Trophoblast cell (in vitro differentiated cells and primary cell): ENCODE measurements around the gene ASTN1.

Experiments used
- DNase-seq, 2 donors: peaks; one replicate each; pipeline ENCODE4 v3.0.0-alpha.2; 2016
- H2AFZ ChIP-seq: 2 replicates; pipeline ENCODE4 v1.6.1; 2013; ENCODE audit warnings: low read length, moderate library complexity, mild to moderate bottlenecking; ENCODE audit not compliant: insufficient read depth, poor library complexity
- H2AK5ac ChIP-seq: 2 replicates; pipeline ENCODE4 v1.6.1; 2013; ENCODE audit warnings: mild to moderate bottlenecking, low read length
- H2BK120ac ChIP-seq: 2 replicates; pipeline ENCODE4 v1.6.1; 2013; ENCODE audit warnings: low read length, mild to moderate bottlenecking, moderate library complexity; ENCODE audit not compliant: insufficient read depth, poor library complexity
- H2BK12ac ChIP-seq: 2 replicates; pipeline ENCODE4 v1.6.1; 2013; ENCODE audit warnings: mild to moderate bottlenecking, low read length, moderate library complexity
- H2BK5ac ChIP-seq: 2 replicates; pipeline ENCODE4 v1.6.1; 2013; ENCODE audit warnings: low read length, low read depth, moderate library complexity, mild to moderate bottlenecking; ENCODE audit not compliant: poor library complexity
- H3K14ac ChIP-seq: 2 replicates; pipeline ENCODE4 v1.6.1; 2013; ENCODE audit warnings: mild to moderate bottlenecking, low read length
- H3K18ac ChIP-seq: 2 replicates; pipeline ENCODE4 v1.6.1; 2013; ENCODE audit warnings: mild to moderate bottlenecking, low read length
- H3K23ac ChIP-seq: 2 replicates; pipeline ENCODE4 v1.6.1; 2013; ENCODE audit warnings: low read length
- H3K27ac ChIP-seq: 2 replicates; pipeline ENCODE4 v1.5.1; 2013; ENCODE audit warnings: low read depth, mild to moderate bottlenecking, inconsistent platforms, low read length, moderate library complexity
- H3K27me3 ChIP-seq: 2 replicates; pipeline ENCODE4 v1.6.1; 2013; ENCODE audit warnings: inconsistent platforms, mild to moderate bottlenecking, low read length, moderate library complexity; ENCODE audit not compliant: insufficient read depth
- H3K36me3 ChIP-seq, 2 experiments: 1 replicate in 1 of 2; 2 replicates in 1 of 2; pipeline ENCODE4 v1.6.1; 2013; ENCODE audit warnings: low read length in 2 of 2, mild to moderate bottlenecking in 2 of 2, moderate library complexity in 1 of 2; ENCODE audit not compliant: insufficient read depth in 2 of 2, control insufficient read depth in 1 of 2
- H3K4ac ChIP-seq: 2 replicates; pipeline ENCODE4 v1.6.1; 2013; ENCODE audit warnings: low read depth, mild to moderate bottlenecking, low read length, moderate library complexity
- H3K4me1 ChIP-seq, 2 experiments: 1 replicate in 1 of 2; 2 replicates in 1 of 2; pipeline ENCODE4 v1.6.1; 2013; ENCODE audit warnings: low read length in 2 of 2, mild to moderate bottlenecking in 2 of 2, moderate library complexity in 1 of 2; ENCODE audit not compliant: insufficient read depth in 2 of 2, control insufficient read depth in 1 of 2
- H3K4me2 ChIP-seq: 2 replicates; pipeline ENCODE4 v1.6.1; 2013; ENCODE audit warnings: inconsistent platforms, mild to moderate bottlenecking, low read length, moderate library complexity
- H3K4me3 ChIP-seq: 2 replicates; pipeline ENCODE4 v1.5.1; 2013; ENCODE audit warnings: mild to moderate bottlenecking, low read depth, low read length, inconsistent platforms
- H3K79me1 ChIP-seq: one replicate; pipeline ENCODE4 v1.6.1; 2013; ENCODE audit warnings: low read length
- H3K79me2 ChIP-seq: 2 replicates; pipeline ENCODE4 v1.6.1; 2013; ENCODE audit warnings: low read length, mild to moderate bottlenecking; ENCODE audit not compliant: control insufficient read depth, insufficient read depth, poor library complexity
- H3K9ac ChIP-seq: 2 replicates; pipeline ENCODE4 v1.6.1; 2013; ENCODE audit warnings: mild to moderate bottlenecking, low read length
- H3K9me3 ChIP-seq: 2 replicates; pipeline ENCODE4 v1.6.1; 2013; ENCODE audit warnings: low read depth, mild to moderate bottlenecking, control low read depth, inconsistent platforms, low read length; ENCODE audit not compliant: insufficient read depth
- H4K12ac ChIP-seq: 2 replicates; pipeline ENCODE4 v1.6.1; 2013; ENCODE audit warnings: low read depth, mild to moderate bottlenecking, low read length, moderate library complexity
- H4K8ac ChIP-seq: 2 replicates; pipeline ENCODE4 v1.6.1; 2013; ENCODE audit warnings: low read depth, mild to moderate bottlenecking, low read length, moderate library complexity
- H4K91ac ChIP-seq: one replicate; pipeline ENCODE4 v1.6.1; 2013; ENCODE audit warnings: low read depth, mild to moderate bottlenecking, low read length, moderate library complexity
- WGBS: extraction: QIAGEN DNeasy Blood & Tissue Kit; methylation state at CpG from one replicate; pipeline ENCODE4 v1.1.7; 2013; ENCODE audit warnings: missing lambda C conversion rate; ENCODE audit not compliant: insufficient read length, insufficient coverage; ENCODE audit errors: extremely low coverage; 5-methylcytosine and 5-hydroxymethylcytosine counted together

The ASTN1 gene

DNA sequence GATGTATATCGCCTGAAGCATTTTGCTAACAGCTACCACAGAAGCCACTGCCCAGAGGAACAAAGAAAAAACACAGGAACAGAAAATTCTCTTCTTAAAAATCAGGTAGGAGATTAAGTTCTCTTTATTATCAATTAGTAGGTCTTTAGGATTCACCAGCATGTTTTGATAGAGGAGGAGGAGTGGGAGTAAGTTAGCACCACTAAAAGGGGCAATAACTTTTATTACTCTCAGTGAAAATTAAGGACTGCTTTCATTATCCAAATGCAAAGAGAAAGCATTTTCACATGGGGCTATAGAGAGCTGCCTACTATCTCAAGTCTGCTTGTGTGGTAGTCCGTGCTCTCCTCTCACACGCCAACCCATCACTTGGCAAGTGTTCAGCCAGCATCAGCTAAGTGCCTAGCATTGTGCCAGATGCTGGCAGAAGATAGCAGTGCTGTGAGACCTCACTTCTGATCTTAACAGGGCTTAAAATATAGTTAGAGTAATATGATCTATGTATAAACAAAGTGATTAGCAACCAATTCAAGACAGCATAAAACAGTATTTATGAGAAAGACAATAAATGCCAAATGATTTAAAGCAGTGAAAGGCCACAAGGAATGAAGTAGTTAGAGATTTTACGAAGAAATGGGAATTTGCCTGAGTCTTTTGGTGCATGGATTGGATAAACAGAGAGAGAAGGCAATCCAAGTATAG, 39.8 kb downstream of the ASTN1 start:
- Histone ChIP-seq H2BK12ac (no peak overlapping the region), H3K18ac (no peak overlapping the region), H4K91ac (no peak overlapping the region), H3K23ac (no peak overlapping the region), H3K4ac (no peak overlapping the region), H3K36me3 (no peaks in the 10 kb centered on the region), H3K27ac (no peak overlapping the region), H2BK5ac (no peak overlapping the region), H3K4me2 (no peak overlapping the region), H3K79me2 (no peaks in the 10 kb centered on the region), H3K4me1 (peaks cover 0 to 7% of the 10 kb centered on the region in 2 experiments), H2BK120ac (no peak overlapping the region), H2AFZ (no peak overlapping the region), H3K9me3 (peaks cover 1% of the 10 kb centered on the region), H3K27me3 (no peaks in the 10 kb centered on the region), H2AK5ac (no peak overlapping the region), H4K8ac (no peak overlapping the region), H3K14ac (no peak overlapping the region), H4K12ac (no peak overlapping the region), H3K4me3 (no peak overlapping the region), H3K9ac (no peak overlapping the region), H3K79me1 (no peaks in the 10 kb centered on the region)
- WGBS = no CpG with 5 or more reads among the region's 4 CpGs
- no peak for DNase-seq

DNA sequence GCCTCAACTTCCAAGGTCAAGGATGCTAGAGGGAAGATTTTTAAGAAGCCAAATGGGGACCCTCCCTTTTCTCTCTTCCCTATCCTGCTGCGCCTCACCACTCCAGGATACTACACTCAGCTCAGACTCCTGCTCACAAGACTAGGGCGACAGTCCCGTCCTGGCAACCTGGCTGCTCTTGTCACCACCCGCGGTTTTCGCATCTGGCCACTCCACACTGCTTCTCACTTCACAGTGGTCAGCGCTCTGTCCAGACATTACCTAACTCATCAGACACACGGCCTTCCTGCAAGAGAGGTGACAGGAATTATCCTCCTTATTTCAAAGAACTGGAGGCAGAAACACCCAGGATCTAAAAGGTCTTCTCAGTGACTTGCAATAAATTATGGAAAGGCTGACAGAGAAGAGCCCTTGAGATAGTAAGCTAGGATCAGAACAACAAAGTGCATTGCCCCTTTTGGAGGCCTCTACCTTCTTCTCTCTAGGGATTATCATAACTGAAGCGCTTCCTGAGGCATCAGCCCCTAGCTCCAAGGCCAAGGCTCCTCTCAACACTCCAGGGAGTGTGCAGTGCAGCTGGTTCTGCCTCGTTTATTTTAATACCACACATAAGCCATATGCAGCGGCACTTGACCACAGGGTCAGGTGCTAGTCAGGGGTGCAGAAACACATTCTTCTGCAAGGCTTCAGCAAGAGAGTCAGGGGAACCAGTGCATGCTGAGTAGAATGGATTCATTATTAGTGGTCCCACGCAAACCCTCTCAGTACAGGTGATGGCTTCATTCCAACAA, 41.9 kb downstream of the ASTN1 start:
- Histone ChIP-seq H3K9ac (no peak overlapping the region), H3K4ac (no peak overlapping the region), H3K36me3 (no peaks in the 10 kb centered on the region), H2BK5ac (no peak overlapping the region), H3K27ac (no peak overlapping the region), H3K18ac (no peak overlapping the region), H3K23ac (no peak overlapping the region), H4K91ac (no peak overlapping the region), H3K79me1 (no peaks in the 10 kb centered on the region), H4K12ac (no peak overlapping the region), H2BK120ac (no peak overlapping the region), H3K4me1 (peaks cover 0 to 6% of the 10 kb centered on the region in 2 experiments), H3K9me3 (peaks cover 1% of the 10 kb centered on the region), H4K8ac (no peak overlapping the region), H3K79me2 (no peaks in the 10 kb centered on the region), H3K27me3 (no peaks in the 10 kb centered on the region), H3K14ac (no peak overlapping the region), H3K4me3 (no peak overlapping the region), H2AK5ac (no peak overlapping the region), H3K4me2 (no peak overlapping the region), H2AFZ (no peak overlapping the region), H2BK12ac (no peak overlapping the region)
- WGBS = no CpG with 5 or more reads among the region's 12 CpGs
- no peak for DNase-seq

DNA sequence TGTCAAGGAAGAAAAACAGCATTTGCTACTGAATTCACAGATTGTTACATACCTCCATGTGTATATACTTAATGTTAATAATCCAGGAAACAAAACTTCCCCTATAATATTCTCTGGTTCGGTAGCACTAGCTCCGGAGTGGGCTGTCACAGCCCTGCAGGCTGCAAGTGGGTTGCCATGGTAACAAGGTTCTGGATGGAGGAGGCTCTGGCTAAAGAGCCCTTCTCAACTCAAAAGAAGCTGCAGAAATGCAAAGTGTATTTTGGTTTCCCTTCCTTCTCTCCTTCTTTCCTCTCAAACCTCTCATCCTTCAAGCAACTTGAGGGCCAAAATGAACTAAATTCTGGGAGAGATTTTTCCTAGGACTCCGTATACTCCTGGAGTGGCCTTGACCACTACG, 45.2 kb downstream of the ASTN1 start:
- H3K9me3 ChIP-seq = no peaks in the 10 kb centered on the region
- H4K12ac ChIP-seq = no peak overlapping the region
- H3K4ac ChIP-seq = no peak overlapping the region
- no peak overlapping the region for H4K91ac ChIP-seq
- WGBS = no CpG with 5 or more reads among the region's 4 CpGs
- H3K27ac ChIP-seq = no peak overlapping the region
- no peak overlapping the region for H3K18ac ChIP-seq
- no peak overlapping the region for H2AFZ ChIP-seq
- no peak overlapping the region for H2BK5ac ChIP-seq
- no peaks in the 10 kb centered on the region for H3K4me1 ChIP-seq
- H3K4me3 ChIP-seq = no peak overlapping the region
- no peak overlapping the region for H2BK12ac ChIP-seq
- H2BK120ac ChIP-seq = no peak overlapping the region
- H3K36me3 ChIP-seq = no peaks in the 10 kb centered on the region
- no peak for DNase-seq
- no peaks in the 10 kb centered on the region for H3K79me2 ChIP-seq
- H2AK5ac ChIP-seq = no peak overlapping the region
- H3K14ac ChIP-seq = no peak overlapping the region
- H3K9ac ChIP-seq = no peak overlapping the region
- no peak overlapping the region for H3K23ac ChIP-seq
- no peaks in the 10 kb centered on the region for H3K27me3 ChIP-seq
- no peaks in the 10 kb centered on the region for H3K79me1 ChIP-seq
- H3K4me2 ChIP-seq = no peak overlapping the region
- H4K8ac ChIP-seq = no peak overlapping the region

DNA sequence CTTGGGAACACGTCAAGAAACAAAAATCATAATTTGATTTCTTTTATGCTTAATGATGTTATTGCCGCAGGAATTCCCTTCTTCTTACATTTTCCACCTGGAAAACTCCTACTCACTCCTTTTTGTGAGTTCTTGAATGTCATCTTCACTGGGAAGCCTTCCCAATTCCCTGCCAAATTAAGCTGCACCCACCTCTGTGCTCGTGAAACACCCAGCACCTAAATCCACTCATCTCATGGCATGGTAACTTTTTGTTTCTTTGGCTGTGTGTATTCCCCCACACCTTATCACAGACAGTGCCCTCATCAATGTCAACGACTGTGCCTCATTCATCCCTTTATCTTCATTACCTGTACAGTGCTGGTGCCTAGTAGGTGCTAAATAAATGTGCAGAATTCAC, 45.6 kb downstream of the ASTN1 start:
- Histone ChIP-seq H3K18ac (no peak overlapping the region), H3K4me3 (no peak overlapping the region), H2BK5ac (no peak overlapping the region), H4K12ac (no peak overlapping the region), H3K9me3 (no peaks in the 10 kb centered on the region), H3K4me1 (no peaks in the 10 kb centered on the region), H2BK120ac (no peak overlapping the region), H2AFZ (no peak overlapping the region), H3K9ac (no peak overlapping the region), H3K23ac (no peak overlapping the region), H2AK5ac (no peak overlapping the region), H3K4me2 (no peak overlapping the region), H3K79me2 (no peaks in the 10 kb centered on the region), H3K14ac (no peak overlapping the region), H4K8ac (no peak overlapping the region), H2BK12ac (no peak overlapping the region), H3K79me1 (no peaks in the 10 kb centered on the region), H3K27me3 (no peaks in the 10 kb centered on the region), H4K91ac (no peak overlapping the region), H3K4ac (no peak overlapping the region), H3K36me3 (no peaks in the 10 kb centered on the region), H3K27ac (no peak overlapping the region)
- no CpG with 5 or more reads among the region's 4 CpGs for WGBS
- DNase-seq = no peak
